ENCODE results near the gene KCNC1. TPM values are rescaled to one million over a fixed set of nuclear protein-coding genes. Genes with fewer than 3 reads are reported as not detected.

The KCNC1 gene
- total and polyA plus RNA-seq, 2 of the 4 experiments (the other 2 are of a cell fraction), result 0.03 TPM; not detected in 1

DNA sequence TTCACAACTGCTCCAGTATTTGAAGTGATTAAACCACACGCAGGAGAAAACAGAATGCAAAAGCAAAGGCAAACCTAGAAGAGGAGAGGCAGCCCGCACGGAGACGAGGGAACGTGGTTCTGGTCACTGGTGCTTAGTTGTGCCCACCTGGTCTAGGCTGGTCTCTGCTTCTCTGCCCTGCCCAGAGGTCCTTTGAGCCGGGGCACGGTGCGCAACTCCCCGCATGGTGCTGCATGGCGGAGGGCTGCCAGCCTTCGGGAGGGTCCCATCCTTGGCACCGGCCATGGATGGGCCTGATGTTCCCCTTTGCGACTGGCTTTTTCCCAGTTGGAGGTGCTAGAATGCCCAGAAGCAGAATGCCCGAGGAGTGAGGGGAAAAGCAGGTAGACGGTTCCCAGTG, 46.1 kb downstream of the KCNC1 start:
- DNase-seq, result no peak
- H2AK5ac ChIP-seq (ENCODE audit: low read depth, low read length), result no peak overlapping the region
- no peak overlapping the region for H2BK120ac ChIP-seq (ENCODE audit: low read depth, low read length)
- POLR2A ChIA-PET (ENCODE audit: unreplicated experiment), result no interaction called here
- dilution Hi-C loops (cut with HindIII; ENCODE audit: low sequenced_read_pairs, unreplicated experiment), result no loop called here
- H3K23ac ChIP-seq (ENCODE audit: low read depth, low read length), result no peak overlapping the region
- H3K27me3 ChIP-seq (ENCODE audit: control insufficient read depth, insufficient read depth, low read length), result no peaks in the 10 kb centered on the region; the same call in 1 of the 2 replicates
- H3K4me2 ChIP-seq (ENCODE audit: low read depth, low read length), result no peak overlapping the region
- no peak overlapping the region for H2BK15ac ChIP-seq (ENCODE audit: low read depth, low read length)
- H2BK20ac ChIP-seq (ENCODE audit: low read depth, low read length), result no peak overlapping the region
- no peak overlapping the region for H2AFZ ChIP-seq (replicated peaks; ENCODE audit: low read length, poor library complexity)
- no peak overlapping the region for H3K27ac ChIP-seq (ENCODE audit: insufficient read depth, low read length)
- no peak overlapping the region for H3K4ac ChIP-seq (ENCODE audit: low read depth, low read length)
- H3K79me1 ChIP-seq (ENCODE audit: low read depth in 1 of 2, low read length in 2 of 2), result no peaks in the 10 kb centered on the region
- H3K9ac ChIP-seq (ENCODE audit: low read depth, low read length), result no peak overlapping the region
- H2AK9ac ChIP-seq (replicated peaks; ENCODE audit: low read depth, low read length, poor library complexity), result no peak overlapping the region
- in situ Hi-C loops (cut with MboI; ENCODE audit: low sequenced_read_pairs), result no loop called here
- H4K5ac ChIP-seq (ENCODE audit: low read depth, low read length), result no peak overlapping the region
- no peak overlapping the region for H3K4me3 ChIP-seq (ENCODE audit: insufficient read depth, low read depth, low read length)
- no peaks in the 10 kb centered on the region for H3K9me1 ChIP-seq (ENCODE audit: insufficient read depth, low read length)
- BruUV-seq (replicated peaks), result no TSS peak
- no peak overlapping the region for H2BK5ac ChIP-seq (ENCODE audit: low read depth, low read length, poor library complexity, severe bottlenecking)
- 91% methylated on average over 12 of the region's 15 CpGs; no CpG with 5 or more reads in 1 of the 2 experiments for WGBS, 2 experiments (ENCODE audit: extremely low coverage in 2 of 2, insufficient read length in 1 of 2)
- H3K36me3 ChIP-seq (ENCODE audit: control insufficient read depth, insufficient read depth, low read length), result no peaks in the 10 kb centered on the region
- TF ChIP-seq CEBPB (IDR thresholded peaks at IDR 0.05; ENCODE audit: low read depth, low read length) (no peak), RCOR1 (IDR thresholded peaks at IDR 0.05; ENCODE audit: insufficient replicate concordance, low read length) (no peak), CHD1 (IDR thresholded peaks at IDR 0.05; ENCODE audit: low read depth, low read length) (no peak), MXI1 (IDR thresholded peaks at IDR 0.05; ENCODE audit: borderline replicate concordance, low read depth, low read length) (no peak)
- TF ChIP-seq, protein P1, sequence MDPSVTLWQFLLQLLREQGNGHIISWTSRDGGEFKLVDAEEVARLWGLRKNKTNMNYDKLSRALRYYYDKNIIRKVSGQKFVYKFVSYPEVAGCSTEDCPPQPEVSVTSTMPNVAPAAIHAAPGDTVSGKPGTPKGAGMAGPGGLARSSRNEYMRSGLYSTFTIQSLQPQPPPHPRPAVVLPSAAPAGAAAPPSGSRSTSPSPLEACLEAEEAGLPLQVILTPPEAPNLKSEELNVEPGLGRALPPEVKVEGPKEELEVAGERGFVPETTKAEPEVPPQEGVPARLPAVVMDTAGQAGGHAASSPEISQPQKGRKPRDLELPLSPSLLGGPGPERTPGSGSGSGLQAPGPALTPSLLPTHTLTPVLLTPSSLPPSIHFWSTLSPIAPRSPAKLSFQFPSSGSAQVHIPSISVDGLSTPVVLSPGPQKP (IDR thresholded peaks at IDR 0.05; ENCODE audit: borderline replicate concordance, low read depth, low read length), result no peak
- no peaks in the 10 kb centered on the region for H3K9me3 ChIP-seq (ENCODE audit: control insufficient read depth, insufficient read depth, low read length)
- ATAC-seq (ENCODE audit: low read depth), result no peak
- H4K8ac ChIP-seq (ENCODE audit: low read depth in 2 of 2, low read length in 2 of 2), result no peak overlapping the region
- CTCF ChIA-PET, result no interaction called here
- H3K4me1 ChIP-seq (ENCODE audit: control insufficient read depth, insufficient read depth, low read length), result no peaks in the 10 kb centered on the region
- H3K56ac ChIP-seq (ENCODE audit: extremely low read depth, insufficient read depth, low read length), result no peak overlapping the region
- H3K14ac ChIP-seq (replicated peaks; ENCODE audit: low read depth, low read length), result no peak overlapping the region
- H4K91ac ChIP-seq (ENCODE audit: insufficient read depth, low read depth, low read length), result no peak overlapping the region
- H3K18ac ChIP-seq (ENCODE audit: low read depth, low read length), result no peak overlapping the region
- no peaks in the 10 kb centered on the region for H4K20me1 ChIP-seq (ENCODE audit: insufficient read depth, low read length)
- intact Hi-C loops (cut with micrococcal nuclease), result no loop called here
